Activated naive CD4-positive, alpha-beta T cell (primary cell): Measurements from ENCODE around the gene FSTL4.

ENCODE experiments used
- DNase-seq, 4 experiments: peaks; one replicate each; lab custom pipeline; 2025; lab: John Stamatoyannopoulos, UW

Gene FSTL4

GRCh38 chr5:133340002-133340755 is 272.2 kb downstream of the FSTL4 start:
- DNase-seq = no peak

DNA sequence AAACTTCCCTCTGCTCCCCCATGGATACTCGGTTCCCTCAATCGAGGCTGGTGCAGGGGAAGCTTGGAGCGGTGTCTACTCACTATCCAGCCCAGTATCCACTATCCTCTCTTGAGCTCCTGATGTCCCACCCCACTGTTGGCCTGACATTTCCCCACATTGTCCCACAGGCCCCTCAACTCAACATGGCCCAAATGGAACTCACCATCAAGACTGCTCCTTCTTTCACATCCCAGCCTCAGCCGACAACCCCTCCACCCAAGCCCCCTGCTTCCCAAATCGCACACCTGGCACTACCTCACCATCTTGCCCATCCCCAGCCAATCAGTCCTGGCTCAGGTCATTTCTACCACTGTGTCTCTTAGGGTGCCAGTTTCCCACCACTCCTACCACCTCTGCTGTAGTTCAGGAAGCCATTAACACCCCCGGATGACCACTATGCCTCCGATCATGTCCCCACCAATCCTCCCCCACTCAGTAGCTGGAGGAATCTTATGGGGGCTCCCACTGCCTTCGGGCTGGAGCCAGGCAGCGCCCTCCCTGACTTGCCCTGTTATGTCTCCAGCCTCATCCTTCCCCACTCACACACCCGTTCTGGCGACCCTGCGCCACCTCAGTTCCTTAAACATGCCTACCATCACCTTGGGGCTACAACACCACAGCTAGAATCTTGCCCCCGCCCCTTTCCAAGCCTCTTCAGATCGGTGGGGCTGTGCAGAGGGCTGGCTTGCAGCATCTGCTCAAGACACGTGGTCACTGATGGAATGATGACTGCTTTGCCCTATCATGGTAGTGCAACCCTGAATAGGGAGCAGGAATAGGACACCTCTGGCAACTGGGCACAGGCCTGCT is 273.6 kb downstream of the FSTL4 start:
- no peak for DNase-seq

DNA sequence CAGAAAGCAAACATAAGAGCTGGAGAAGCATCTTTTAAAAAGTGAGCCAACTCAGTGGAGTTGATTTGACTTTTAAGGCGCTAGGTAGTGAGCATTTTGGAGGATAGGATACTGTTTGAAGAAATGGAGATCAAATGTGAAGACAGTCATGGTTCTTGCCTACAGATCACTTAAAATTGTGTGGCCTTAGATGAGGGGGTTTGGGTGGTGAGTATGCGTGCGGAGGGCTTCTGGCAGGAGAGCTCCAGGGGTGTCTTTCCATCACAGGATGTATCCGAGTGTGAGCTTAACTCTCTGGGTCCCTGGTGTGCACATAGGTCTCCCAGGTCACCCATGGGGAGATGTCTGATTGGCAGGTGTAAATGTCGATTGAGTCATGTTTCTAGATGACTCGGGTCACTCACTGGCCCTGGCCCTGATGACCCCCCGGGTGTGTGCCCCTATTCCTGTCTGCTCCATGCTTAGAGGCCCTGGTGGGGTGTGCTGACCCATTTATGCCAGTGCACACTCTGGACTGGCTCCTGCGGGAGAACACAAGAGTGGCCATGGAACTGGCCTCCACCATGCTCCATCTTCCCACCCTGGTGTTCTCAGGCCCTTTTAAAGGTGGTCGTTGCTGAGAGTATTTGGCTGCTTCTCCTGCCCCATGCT is 274.4 kb downstream of the FSTL4 start:
- no peak for DNase-seq

GRCh38 chr5:133336969-133337410 is 275.4 kb downstream of the FSTL4 start:
- DNase-seq = no peak

GRCh38 chr5:133336121-133336968 is 276.0 kb downstream of the FSTL4 start:
- DNase-seq = no peak

DNA sequence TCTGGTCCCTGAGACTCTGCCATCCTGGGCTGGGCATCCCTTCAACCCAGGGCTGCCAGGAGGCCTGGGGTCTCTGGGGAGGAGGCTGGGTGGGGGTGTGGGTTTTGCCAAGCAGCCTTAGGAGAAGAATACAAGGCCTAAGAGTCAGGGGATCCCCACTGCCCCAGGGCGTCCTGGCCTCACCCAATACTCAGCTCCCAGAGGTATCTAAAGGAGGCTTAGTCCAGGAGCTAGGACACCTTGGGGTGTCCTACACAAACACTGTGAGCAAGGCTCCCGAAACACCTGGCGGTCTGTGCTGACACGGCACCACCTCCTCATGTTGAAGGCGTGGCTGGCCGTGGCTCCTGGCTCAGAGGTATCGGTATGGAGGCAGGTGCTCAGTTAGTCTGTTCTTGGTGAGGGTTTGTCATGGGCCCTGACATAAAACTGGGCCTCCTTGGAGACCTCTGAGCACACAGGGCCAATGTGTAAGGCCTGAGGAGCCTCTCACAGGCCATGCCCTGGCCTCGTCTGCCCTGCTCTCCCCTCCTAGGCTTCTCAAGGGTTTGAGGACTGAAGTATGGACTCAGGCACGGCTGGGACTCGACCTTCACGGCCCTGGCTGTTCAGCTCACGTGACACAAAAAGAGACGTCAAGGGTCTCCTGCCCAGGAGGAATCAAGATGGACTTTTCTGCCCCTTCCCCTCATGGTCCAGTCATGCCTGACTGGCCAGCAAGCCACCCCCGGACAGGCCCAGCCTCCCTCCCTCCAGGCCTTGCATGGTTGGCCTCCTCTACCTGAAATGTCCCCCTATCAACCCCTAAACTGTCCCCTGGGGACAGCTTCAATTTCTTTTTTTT is 277.3 kb downstream of the FSTL4 start:
- DNase-seq = no peak

DNA sequence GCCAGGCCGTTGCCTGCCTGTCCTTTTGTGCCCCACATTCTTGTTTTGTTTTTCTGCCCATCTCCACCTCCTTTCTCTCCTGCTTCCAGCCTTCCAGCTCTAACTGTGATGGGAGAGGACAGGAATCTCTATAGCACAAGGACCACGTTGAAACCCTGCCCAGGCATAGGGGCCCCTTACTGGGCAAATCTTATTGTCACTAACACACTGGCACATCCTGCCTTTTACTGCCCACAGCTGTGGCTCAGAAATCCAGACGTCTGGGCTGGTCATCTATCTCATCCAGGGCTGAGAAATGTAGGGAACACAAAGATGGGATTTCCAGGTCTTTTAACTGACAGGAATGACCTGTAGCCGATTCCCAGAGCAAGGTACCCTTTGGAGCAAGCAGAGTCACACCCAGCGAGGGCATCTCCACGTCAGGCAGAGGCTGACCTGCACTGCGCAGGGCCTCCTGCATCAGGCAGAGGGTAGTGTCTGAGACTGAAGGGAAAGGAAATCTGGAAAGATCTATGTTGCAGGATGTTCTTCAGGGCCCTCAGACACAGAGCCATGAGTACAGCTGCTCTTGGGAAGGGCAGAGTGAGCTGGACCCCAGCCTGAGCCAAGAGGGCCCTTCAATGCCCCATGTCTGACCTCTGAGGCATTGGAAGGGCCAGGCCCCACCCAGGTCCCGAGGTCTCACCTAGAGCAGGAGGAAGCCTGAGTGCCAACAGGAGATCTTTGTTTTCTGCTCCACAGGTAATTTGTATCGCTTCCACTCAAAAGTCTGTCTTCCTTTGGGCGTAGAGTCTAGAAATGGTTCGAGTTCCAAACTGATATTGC is 278.8 kb downstream of the FSTL4 start:
- no peak for DNase-seq

GRCh38 chr5:133332439-133333024 is 279.8 kb downstream of the FSTL4 start:
- DNase-seq = no peak

DNA sequence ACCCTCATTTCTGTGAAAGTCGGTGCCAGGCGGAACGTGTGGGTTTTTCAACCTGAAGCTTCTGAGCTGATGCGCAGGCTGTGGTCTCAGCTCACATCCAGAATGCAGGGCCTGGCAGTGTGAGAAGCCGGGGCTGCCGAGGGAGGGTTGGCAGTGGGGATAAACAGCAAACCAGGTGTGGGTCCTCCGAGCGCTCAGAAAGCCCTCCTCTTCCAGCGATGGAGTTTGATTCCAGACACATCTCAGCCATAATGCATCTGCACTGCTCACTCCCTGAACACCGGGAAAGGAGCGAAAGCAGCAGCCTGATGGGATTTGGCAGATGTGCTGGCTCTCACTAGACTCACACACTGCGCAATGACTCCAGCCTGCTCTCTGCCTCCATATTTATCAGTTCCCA is 280.4 kb downstream of the FSTL4 start:
- no peak for DNase-seq

- DNase-seq = no peak
Observed at GRCh38 chr5:133330956-133331355, 281.4 kb downstream of the FSTL4 start.

DNA sequence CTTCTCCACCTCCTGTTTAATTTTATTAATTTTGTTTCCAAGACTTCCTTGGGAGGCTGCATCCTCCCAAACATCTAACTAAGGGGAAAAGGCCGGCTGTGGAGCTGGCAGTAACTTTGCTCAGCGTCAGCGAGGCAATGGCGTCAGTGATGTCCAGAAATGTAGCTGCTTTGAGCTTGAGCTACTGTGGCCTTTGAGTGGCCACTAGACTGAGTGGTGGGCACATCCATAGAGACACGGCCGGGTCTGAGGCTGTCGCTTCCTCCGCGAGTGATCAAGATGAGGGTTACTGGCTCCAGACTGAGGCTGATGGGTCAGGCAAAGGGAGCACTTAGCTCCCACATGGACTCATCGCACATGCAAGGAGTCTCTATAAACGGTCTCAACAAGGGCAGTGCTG is 283.5 kb downstream of the FSTL4 start:
- DNase-seq = no peak

- no peak for DNase-seq
Observed at GRCh38 chr5:133327946-133328401, 284.4 kb downstream of the FSTL4 start.

- DNase-seq = no peak
Observed at GRCh38 chr5:133326361-133326760, 286.0 kb downstream of the FSTL4 start.

DNA sequence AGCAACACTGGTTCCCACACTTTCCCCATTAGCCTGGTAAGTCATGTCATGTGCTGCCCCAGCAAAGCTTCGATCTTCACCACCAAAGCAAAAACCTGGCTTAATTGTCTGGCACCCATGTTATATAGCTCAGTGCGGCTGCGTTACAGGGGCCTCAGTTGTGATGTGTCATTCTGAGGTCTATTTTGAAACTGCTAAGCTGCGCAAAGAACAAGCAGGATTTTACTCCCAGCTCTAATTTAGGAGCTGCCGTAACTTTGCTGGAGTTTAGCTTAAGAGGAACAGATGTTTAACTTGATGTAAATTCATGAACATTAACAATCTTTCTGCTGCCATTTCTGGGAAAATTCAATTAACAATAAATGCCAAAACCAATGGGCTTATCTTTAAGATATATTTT is 286.5 kb downstream of the FSTL4 start:
- DNase-seq = no peak

- DNase-seq = no peak
Observed at GRCh38 chr5:133324926-133325325, 287.4 kb downstream of the FSTL4 start.

DNA sequence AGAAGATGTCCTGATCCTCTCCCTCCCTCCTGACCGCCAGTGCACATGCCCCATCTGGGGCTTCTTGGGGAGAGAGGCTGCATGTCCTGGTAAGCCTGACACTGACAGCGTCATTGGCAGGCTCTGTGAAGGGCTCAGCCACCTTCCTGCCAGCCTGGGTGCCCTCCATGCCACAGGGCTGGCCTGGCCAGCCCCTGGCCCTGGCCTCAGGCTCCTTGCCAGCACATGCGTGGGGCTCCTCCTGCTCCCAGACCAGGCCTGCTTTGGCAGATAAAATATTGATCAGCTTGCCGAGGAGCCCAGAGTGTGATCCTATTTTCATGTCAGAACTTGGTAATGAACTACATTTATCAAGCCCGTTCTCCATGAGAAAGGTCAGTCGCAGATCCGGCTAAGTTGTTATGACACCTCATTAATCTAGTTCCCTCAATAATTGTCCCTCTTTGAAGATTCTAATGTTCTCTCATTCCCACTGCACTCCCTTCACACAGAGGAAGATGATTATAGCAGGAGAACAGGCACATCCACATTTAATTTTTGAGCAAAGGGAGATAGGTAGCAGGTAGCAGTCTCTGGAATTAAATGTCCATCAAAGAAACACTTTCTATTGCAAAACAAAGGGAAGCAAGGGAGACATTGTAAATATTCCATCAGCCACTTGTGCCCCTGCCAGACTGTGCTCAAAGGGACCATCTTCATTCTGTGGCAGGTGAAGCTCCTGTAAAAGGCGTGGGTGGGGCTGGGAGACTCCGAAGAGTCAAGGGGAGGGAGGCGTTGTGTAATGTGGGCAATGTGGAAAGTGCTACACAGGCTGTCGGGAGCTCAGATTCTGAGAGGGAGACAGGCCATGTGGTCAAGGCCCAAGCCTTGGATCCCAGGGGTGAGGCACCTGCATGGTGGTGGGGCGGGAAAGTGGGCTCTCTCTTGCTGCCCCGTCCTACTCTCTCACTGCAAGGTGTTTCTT is 288.6 kb downstream of the FSTL4 start:
- DNase-seq = no peak

GRCh38 chr5:133322743-133323142 is 289.6 kb downstream of the FSTL4 start:
- DNase-seq = no peak

GRCh38 chr5:133321833-133322420 is 290.4 kb downstream of the FSTL4 start:
- DNase-seq = no peak
